GM12891 (cell line): ENCODE results near the gene PAK1IP1.

ENCODE experiments used
- PAX5 ChIP-seq: IDR thresholded peaks from 2 replicates; pipeline ENCODE4 v1.6.1; 2011; ENCODE audit warnings: low read length, moderate library complexity, mild to moderate bottlenecking; ENCODE audit not compliant: insufficient read depth, severe bottlenecking
- POLR2A ChIP-seq: IDR thresholded peaks from 2 replicates; pipeline ENCODE4 v1.6.1; 2011; ENCODE audit warnings: low read depth, low read length, control low read depth
- POLR2AphosphoS5 ChIP-seq: IDR thresholded peaks from 2 replicates; pipeline ENCODE4 v1.6.1; 2011; ENCODE audit warnings: low read depth, low read length, control low read depth
- POU2F2 ChIP-seq: IDR thresholded peaks from 2 replicates; pipeline ENCODE4 v1.6.1; 2011; ENCODE audit warnings: low read depth, mild to moderate bottlenecking, control low read depth, low read length, moderate library complexity
- SPI1 ChIP-seq: IDR thresholded peaks from 2 replicates; pipeline ENCODE4 v1.6.1; 2011; ENCODE audit warnings: low read depth, low read length, control low read depth
- TAF1 ChIP-seq: IDR thresholded peaks from 2 replicates; pipeline ENCODE4 v1.6.1; 2011; ENCODE audit warnings: low read depth, low read length, control low read depth

DNA sequence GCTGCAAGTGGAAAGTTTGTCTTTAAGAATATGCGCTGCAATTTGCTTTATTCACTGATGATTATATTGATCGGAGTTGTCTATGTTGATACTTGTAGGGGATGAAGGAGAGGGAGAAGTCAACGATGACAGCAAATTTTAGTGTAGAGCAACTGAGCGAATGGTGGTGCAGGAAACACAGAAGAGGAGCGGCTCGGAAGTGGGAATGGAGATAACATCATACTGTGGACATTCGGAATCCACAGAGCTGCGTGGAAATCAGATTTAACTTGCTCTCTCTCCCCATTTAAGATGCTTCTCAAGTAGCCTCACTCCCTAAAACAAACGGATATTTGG, 52.1 kb downstream of the PAK1IP1 start:
- TF ChIP-seq POLR2A (no peak), POLR2AphosphoS5 (no peak), TAF1 (no peak), SPI1 (no peak), PAX5 (no peak), POU2F2 (no peak)
